ENCODE data around the gene DNLZ. TPM values are rescaled to one million over a fixed set of nuclear protein-coding genes. Genes with fewer than 3 reads are reported as not detected.
A peak's percentile ranks its signal among the peaks of the same experiment; 100 is the strongest.

The DNLZ gene
- total and polyA plus RNA-seq, 2 of the 4 experiments (the other 2 are of a cell fraction): 2.0 to 11.4 TPM

- WGBS, 2 experiments (ENCODE audit: extremely low coverage in 2 of 2, insufficient read length in 1 of 2): 90% methylated on average over 2 of the region's 5 CpGs; no CpG with 5 or more reads in 1 of the 2 experiments
- H3K27ac ChIP-seq (ENCODE audit: insufficient read depth, low read length): no peak overlapping the region
- intact Hi-C loops (cut with micrococcal nuclease): no loop called here
- POLR2A ChIA-PET (ENCODE audit: unreplicated experiment): no interaction called here
- no peak overlapping the region for H3K9ac ChIP-seq (ENCODE audit: low read depth, low read length)
- in situ Hi-C loops (cut with MboI; ENCODE audit: low sequenced_read_pairs): no loop called here
- peaks cover 2% of the 10 kb centered on the region for H3K9me3 ChIP-seq (ENCODE audit: control insufficient read depth, insufficient read depth, low read length)
- no peak overlapping the region for H4K5ac ChIP-seq (ENCODE audit: low read depth, low read length)
- no peak overlapping the region for H2BK20ac ChIP-seq (ENCODE audit: low read depth, low read length)
- no peak overlapping the region for H3K4me3 ChIP-seq (ENCODE audit: insufficient read depth, low read depth, low read length)
- no peak overlapping the region for H2BK15ac ChIP-seq (ENCODE audit: low read depth, low read length)
- no peak for TF ChIP-seq RFX5 (IDR thresholded peaks at IDR 0.05; ENCODE audit: low read depth, low read length)
- TF ChIP-seq ELK1 (IDR thresholded peaks at IDR 0.05; ENCODE audit: borderline replicate concordance, low read depth, low read length): no peak
- TF ChIP-seq CTCF (conservative IDR thresholded peaks at IDR 0.05; ENCODE audit: low read depth, low read length): no peak
- TF ChIP-seq MAFK (IDR thresholded peaks at IDR 0.05; ENCODE audit: low read depth, low read length): no peak
- no peak for TF ChIP-seq CEBPB (IDR thresholded peaks at IDR 0.05; ENCODE audit: low read depth, low read length)
- no peak for TF ChIP-seq MXI1 (IDR thresholded peaks at IDR 0.05; ENCODE audit: borderline replicate concordance, low read depth, low read length)
- no peak for TF ChIP-seq RAD21 (IDR thresholded peaks at IDR 0.05; ENCODE audit: low read length)
- TF ChIP-seq MAZ (IDR thresholded peaks at IDR 0.05; ENCODE audit: borderline replicate concordance, low read depth, low read length): no peak
- H2BK5ac ChIP-seq (ENCODE audit: low read depth, low read length, poor library complexity, severe bottlenecking): peak overlapping the region; percentile 74
- dilution Hi-C loops (cut with HindIII; ENCODE audit: low sequenced_read_pairs, unreplicated experiment): no loop called here
- ATAC-seq (ENCODE audit: low read depth) (no peak), DNase-seq (no peak)
- no peak overlapping the region for H2AK5ac ChIP-seq (ENCODE audit: low read depth, low read length)
- H3K79me1 ChIP-seq (ENCODE audit: low read depth in 1 of 2, low read length in 2 of 2): no peaks in the 10 kb centered on the region
- H4K20me1 ChIP-seq (ENCODE audit: insufficient read depth, low read length): no peaks in the 10 kb centered on the region
- no peak overlapping the region for H2BK120ac ChIP-seq (ENCODE audit: low read depth, low read length)
- H3K4me2 ChIP-seq (ENCODE audit: low read depth, low read length): no peak overlapping the region
- H3K4me1 ChIP-seq (ENCODE audit: control insufficient read depth, insufficient read depth, low read length): no peaks in the 10 kb centered on the region
- H2AFZ ChIP-seq (replicated peaks; ENCODE audit: low read length, poor library complexity): no peak overlapping the region
- H4K91ac ChIP-seq (ENCODE audit: insufficient read depth, low read depth, low read length): no peak overlapping the region
- BruUV-seq (replicated peaks): no TSS peak
- no peak overlapping the region for H3K18ac ChIP-seq (ENCODE audit: low read depth, low read length)
- no peaks in the 10 kb centered on the region; the same call in 1 of the 2 replicates for H3K27me3 ChIP-seq (ENCODE audit: control insufficient read depth, insufficient read depth, low read length)
- no peaks in the 10 kb centered on the region for H3K36me3 ChIP-seq (ENCODE audit: control insufficient read depth, insufficient read depth, low read length)
- CTCF ChIA-PET: no interaction called here
- no peak overlapping the region for H4K8ac ChIP-seq (ENCODE audit: low read depth in 2 of 2, low read length in 2 of 2)
- 0 out of 2 replicates have a peak overlapping the region, but pooled peaks have one; percentile 7 for H3K23ac ChIP-seq (ENCODE audit: low read depth, low read length)
- no peak overlapping the region for H3K56ac ChIP-seq (ENCODE audit: extremely low read depth, insufficient read depth, low read length)
- H3K9me1 ChIP-seq (ENCODE audit: insufficient read depth, low read length): peaks cover 11% of the 10 kb centered on the region
- no peak overlapping the region for H2AK9ac ChIP-seq (replicated peaks; ENCODE audit: low read depth, low read length, poor library complexity)
- no peak overlapping the region for H3K4ac ChIP-seq (ENCODE audit: low read depth, low read length)
- no peak overlapping the region for H3K14ac ChIP-seq (replicated peaks; ENCODE audit: low read depth, low read length)
Observed at GRCh38 chr9:136309806-136310220, 53.7 kb downstream of the DNLZ start.
